ENCODE data around the gene SP2.

The SP2 gene

DNA sequence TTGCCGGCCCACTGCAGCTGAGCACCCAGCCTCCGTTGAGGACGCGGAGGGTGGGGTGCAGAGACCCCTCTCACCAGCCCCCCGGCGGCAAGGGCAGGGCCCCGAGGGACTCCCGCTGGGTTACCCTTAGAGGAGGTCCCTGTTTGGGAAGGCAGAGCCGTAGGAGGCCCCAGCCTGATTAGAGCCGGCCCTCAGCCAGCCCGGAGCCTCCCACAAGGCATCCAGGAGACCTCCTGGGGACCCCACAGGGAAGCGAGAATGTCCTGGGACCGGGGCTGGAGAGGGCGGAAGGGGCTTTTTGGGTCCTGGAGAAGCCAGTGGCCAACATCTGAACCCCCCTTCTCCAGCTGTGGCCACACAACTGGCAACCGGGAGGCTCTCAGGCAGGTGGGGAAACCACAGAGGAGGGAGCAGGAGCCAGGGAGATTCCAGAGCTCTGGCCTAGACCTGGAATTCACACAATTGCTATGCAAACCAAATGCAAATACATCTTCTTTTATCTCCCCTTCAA is 23.3 kb upstream of the SP2 start:
- no peak overlapping the region for H3K27ac ChIP-seq (ENCODE audit: low read length)
- no peaks in the 10 kb centered on the region for H3K9me3 ChIP-seq (ENCODE audit: control insufficient read depth in 1 of 2, low read length in 2 of 2)
- H3K4me3 ChIP-seq (ENCODE audit: low read depth in 1 of 2, low read length in 2 of 2): no peak overlapping the region
- no peaks in the 10 kb centered on the region for H3K4me1 ChIP-seq (ENCODE audit: control insufficient read depth in 1 of 2, insufficient read depth in 2 of 2, low read length in 2 of 2)
- no peaks in the 10 kb centered on the region for H3K36me3 ChIP-seq (ENCODE audit: control insufficient read depth in 1 of 2, insufficient read depth in 2 of 2, low read length in 2 of 2)
- H3K27me3 ChIP-seq (ENCODE audit: low read depth, low read length): peaks cover 10% of the 10 kb centered on the region

DNA sequence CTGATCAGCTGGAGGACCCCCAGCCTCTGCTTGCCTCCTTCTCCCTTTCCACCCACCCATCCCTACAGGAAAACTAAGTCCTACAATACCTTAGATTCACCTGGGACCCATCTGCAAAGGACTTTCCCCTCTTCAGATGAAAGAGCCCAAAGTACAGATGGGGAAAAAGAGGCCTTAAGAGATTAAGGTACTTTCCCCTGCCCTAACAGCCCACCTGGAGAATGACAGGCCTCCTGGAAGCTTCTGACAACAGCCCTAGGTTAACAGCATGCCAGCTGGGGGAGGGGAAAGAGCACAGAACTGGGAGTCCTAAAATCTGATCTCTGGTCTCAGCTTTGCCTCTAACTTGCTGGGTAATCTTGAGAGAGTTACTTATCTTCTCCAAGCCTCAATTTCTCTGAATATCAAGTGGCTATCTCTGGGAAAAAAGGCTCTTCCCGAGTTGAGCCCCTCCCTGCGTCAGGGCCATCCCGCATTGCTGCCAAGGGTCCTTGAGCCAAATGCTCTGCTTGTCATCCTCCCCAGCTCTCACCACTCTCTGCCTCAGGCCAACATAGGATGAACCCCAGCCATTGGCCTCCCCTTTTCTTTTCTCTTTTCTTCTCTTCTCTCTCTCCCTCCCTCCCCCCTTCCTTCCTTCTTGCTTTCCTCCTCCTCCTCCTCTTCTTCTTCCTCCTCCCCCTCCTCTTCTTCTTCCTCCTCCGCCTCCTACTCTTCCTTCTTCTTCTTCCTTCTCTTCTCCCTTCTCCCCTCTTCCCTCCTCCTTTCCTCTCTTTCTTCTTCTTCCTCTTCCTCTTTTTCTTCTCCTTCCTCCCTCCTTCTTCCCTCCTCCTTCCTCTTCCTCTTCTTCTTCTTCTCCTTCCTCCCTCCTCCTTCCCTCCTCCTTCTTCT is 22.6 kb upstream of the SP2 start:
- Histone ChIP-seq H3K27ac (ENCODE audit: low read length) (no peak overlapping the region), H3K36me3 (ENCODE audit: control insufficient read depth in 1 of 2, insufficient read depth in 2 of 2, low read length in 2 of 2) (no peaks in the 10 kb centered on the region), H3K4me1 (ENCODE audit: control insufficient read depth in 1 of 2, insufficient read depth in 2 of 2, low read length in 2 of 2) (no peaks in the 10 kb centered on the region), H3K27me3 (ENCODE audit: low read depth, low read length) (peaks cover 17% of the 10 kb centered on the region), H3K9me3 (ENCODE audit: control insufficient read depth in 1 of 2, low read length in 2 of 2) (no peaks in the 10 kb centered on the region), H3K4me3 (ENCODE audit: low read depth in 1 of 2, low read length in 2 of 2) (no peak overlapping the region)

DNA sequence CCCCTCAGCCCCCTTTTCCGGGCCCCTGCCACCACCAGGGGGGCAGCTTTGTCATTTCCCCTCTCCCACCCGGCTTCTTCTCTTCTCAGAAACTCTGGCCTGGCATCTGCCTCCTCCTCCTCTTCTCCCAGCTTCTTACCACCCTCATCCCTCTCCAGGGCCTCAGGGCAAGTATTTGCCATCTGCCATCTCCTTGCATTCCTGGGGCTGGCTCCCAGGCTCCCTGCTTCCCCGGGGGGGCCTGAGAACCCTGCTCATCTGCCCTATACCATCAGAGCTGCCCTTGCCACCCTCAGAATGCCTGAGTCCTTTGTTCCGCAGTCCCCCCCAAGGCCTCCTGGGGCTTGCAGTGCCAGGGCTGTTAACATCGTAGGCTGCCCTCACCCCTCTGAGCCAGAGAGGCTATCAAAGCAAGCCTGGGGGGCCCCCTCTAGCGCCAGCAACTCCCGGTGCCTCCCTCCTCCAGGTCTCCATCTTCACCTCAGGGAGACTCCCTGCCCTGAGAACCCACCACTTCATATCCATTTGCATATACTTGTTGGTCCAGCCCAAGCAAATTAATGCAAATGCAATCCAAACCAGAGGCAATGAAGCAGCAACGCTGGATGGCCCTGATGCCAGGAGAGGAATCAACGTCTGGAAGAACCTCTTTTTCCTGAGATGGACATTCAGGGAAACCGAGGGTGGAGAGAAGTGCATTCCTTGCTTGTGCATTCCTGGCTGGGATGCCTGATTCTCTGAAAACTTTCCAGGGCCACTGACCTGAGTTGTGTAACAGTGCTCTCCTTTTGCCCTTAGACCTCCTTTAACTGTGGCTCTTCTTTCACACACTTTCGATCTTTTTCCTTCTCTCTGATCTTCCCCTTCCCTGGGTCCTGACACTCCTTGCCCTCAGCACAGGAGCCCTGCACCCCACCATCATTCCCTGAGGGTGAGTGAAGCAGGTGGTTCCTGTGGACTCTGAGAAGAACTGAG is 20.7 kb upstream of the SP2 start:
- no peaks in the 10 kb centered on the region for H3K36me3 ChIP-seq (ENCODE audit: control insufficient read depth in 1 of 2, insufficient read depth in 2 of 2, low read length in 2 of 2)
- H3K4me1 ChIP-seq (ENCODE audit: control insufficient read depth in 1 of 2, insufficient read depth in 2 of 2, low read length in 2 of 2): no peaks in the 10 kb centered on the region

DNA sequence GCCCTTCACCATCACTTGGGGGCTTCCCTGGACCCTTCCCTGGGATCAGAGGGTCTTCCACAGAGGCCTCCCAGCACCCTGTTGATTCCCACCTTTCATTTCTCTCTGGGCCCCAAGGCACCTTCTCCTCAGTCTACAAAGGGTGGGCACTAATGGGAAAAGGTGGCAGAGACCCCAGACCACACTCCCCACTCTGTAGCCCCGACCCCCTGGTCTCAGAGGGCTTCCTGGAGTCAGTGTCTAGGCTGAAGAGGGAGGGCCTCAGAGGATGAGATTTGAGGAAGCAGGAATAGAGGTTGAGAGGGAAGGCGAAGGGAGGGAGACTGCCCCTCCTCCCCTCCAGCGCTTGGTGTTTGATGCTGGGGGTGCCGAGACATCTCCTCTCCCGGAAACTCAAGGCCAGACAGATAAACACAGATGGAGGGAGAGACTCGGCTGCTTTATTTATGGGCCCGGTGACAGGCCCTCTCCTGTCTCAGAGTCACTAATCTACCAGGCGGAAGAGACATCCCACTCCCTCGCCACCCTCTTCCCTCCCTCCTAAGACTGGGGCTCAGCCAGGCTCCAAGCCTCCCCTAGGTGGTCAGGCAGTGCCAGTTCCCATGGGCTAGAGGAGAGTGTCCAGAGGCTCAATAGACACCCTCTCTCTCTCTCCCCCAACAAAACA is 18.5 kb upstream of the SP2 start:
- peaks cover 5 to 6% of the 10 kb centered on the region in 2 donors for H3K4me1 ChIP-seq (ENCODE audit: control insufficient read depth in 1 of 2, insufficient read depth in 2 of 2, low read length in 2 of 2)
- peaks cover 11% of the 10 kb centered on the region for H3K27me3 ChIP-seq (ENCODE audit: low read depth, low read length)
- no peak overlapping the region for H3K4me3 ChIP-seq (ENCODE audit: low read depth in 1 of 2, low read length in 2 of 2)
- no peak overlapping the region for H3K27ac ChIP-seq (ENCODE audit: low read length)
- no peaks in the 10 kb centered on the region for H3K36me3 ChIP-seq (ENCODE audit: control insufficient read depth in 1 of 2, insufficient read depth in 2 of 2, low read length in 2 of 2)
- H3K9me3 ChIP-seq (ENCODE audit: control insufficient read depth in 1 of 2, low read length in 2 of 2): no peaks in the 10 kb centered on the region

More for the DNA sequence above, 20.7 kb upstream of the SP2 start:
- Histone ChIP-seq H3K9me3 (ENCODE audit: control insufficient read depth in 1 of 2, low read length in 2 of 2) (no peaks in the 10 kb centered on the region), H3K27me3 (ENCODE audit: low read depth, low read length) (peaks cover 17% of the 10 kb centered on the region), H3K27ac (ENCODE audit: low read length) (no peak overlapping the region), H3K4me3 (ENCODE audit: low read depth in 1 of 2, low read length in 2 of 2) (no peak overlapping the region)

DNA sequence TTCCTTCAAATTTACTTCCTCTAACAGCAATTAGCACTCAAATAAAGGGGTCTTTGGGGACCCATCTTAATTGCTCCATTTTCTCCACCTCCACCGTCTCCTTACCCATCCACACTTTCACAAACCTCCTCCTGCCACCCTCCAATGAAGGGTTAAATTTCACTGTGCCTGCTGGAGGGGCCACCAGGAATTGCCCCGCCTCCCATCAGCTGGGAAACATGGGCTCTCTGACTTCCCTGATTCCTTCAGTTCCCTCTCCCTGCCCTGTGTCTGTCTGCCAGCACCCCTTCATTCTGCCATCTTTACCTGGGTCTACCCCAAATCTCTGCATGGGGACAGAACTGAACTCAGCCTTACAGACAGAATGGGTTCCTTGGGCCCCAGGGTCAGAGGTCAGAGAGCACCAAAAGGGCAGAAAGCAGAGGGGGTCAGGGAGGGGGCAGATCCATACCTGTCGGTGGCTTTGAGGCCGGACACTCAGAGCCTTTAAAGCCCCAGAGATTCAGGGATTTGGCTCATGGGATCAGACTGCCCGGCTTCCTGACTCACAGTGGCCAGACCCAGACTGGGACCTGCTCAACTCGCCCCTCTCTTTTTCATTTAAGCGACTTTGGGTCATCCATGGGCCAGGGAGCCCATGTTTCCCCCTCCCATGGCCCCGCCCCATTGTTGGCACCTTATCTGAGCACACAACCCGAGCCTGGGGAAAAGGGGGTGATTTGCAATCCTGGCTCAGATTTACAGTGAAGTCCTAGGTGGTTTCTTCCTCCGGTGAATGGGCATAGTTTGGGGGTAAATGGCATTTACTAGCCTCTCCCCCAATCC is 17.6 kb upstream of the SP2 start:
- Histone ChIP-seq H3K4me1 (ENCODE audit: control insufficient read depth in 1 of 2, insufficient read depth in 2 of 2, low read length in 2 of 2) (peaks cover 5 to 6% of the 10 kb centered on the region in 2 donors), H3K27ac (ENCODE audit: low read length) (no peak overlapping the region), H3K9me3 (ENCODE audit: control insufficient read depth in 1 of 2, low read length in 2 of 2) (no peaks in the 10 kb centered on the region), H3K4me3 (ENCODE audit: low read depth in 1 of 2, low read length in 2 of 2) (no peak overlapping the region), H3K27me3 (ENCODE audit: low read depth, low read length) (peaks cover 6% of the 10 kb centered on the region), H3K36me3 (ENCODE audit: control insufficient read depth in 1 of 2, insufficient read depth in 2 of 2, low read length in 2 of 2) (no peaks in the 10 kb centered on the region)

DNA sequence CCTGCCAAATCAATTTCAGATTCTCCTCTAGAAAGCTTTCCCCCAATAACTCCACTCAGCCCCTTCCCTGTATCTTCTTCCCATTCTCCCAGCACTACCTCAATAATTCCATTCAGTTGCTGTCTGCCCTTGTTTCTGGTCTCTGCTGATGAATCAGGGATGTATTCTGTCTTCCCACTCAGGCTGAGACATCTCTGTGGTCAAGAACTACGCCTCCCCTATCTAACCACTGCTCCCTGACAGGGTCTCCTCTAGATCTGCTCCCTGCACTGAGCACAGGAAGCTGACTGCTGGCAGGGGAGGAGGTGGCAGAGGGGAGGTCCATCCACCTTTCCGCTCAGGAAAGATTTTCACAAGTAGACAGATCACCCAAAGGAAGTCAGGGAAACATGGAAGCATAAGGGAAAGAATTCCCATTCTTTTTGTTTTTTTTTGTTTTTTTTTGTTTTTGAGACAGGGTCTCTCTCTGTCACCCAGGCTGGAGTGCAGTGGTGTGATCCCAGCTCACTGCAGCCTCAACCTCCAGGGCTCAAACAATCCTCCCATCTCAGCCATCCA is 16.9 kb upstream of the SP2 start:
- Histone ChIP-seq H3K27ac (ENCODE audit: low read length) (no peak overlapping the region), H3K4me1 (ENCODE audit: control insufficient read depth in 1 of 2, insufficient read depth in 2 of 2, low read length in 2 of 2) (peaks cover 5 to 6% of the 10 kb centered on the region in 2 donors), H3K27me3 (ENCODE audit: low read depth, low read length) (peaks cover 6% of the 10 kb centered on the region)

DNA sequence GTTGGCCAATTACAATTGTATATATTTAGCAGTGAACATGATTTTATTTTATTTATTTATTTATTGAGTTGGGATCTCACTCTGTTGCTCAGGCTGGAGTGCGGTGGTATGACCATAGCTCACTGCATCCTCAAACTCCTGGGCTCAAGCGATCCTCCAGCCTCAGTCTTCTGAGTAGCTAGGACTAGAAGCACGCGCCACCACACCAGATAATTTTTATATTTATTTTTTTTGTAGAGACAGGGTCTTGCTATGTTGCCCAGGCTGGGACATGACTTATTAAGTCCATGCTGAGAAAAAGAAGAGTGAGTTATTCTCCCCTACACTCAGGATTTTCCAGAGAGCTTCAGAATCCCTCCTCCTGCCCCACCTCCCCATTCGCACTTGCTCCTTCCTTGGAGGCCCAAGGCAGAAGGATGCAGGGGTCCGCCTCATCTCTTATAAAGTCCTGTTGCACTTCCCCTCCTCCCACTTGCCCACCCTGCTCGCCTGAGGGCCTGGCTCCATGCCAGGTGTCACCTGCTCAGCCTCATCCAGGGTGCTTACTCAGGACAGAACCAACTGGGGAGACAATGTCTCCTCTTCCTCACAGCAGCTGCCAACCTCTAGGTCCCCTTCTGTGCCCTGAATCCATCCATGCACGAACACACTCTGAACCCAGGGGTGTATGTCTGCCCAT is 16.1 kb upstream of the SP2 start:
- H3K4me1 ChIP-seq (ENCODE audit: control insufficient read depth in 1 of 2, insufficient read depth in 2 of 2, low read length in 2 of 2): peaks cover 5 to 6% of the 10 kb centered on the region in 2 donors
- H3K27ac ChIP-seq (ENCODE audit: low read length): no peak overlapping the region
- H3K4me3 ChIP-seq (ENCODE audit: low read depth in 1 of 2, low read length in 2 of 2): no peak overlapping the region
- H3K36me3 ChIP-seq (ENCODE audit: control insufficient read depth in 1 of 2, insufficient read depth in 2 of 2, low read length in 2 of 2): no peaks in the 10 kb centered on the region
- no peaks in the 10 kb centered on the region for H3K9me3 ChIP-seq (ENCODE audit: control insufficient read depth in 1 of 2, low read length in 2 of 2)
- H3K27me3 ChIP-seq (ENCODE audit: low read depth, low read length): peaks cover 6% of the 10 kb centered on the region

More for the DNA sequence above, 16.9 kb upstream of the SP2 start:
- H3K4me3 ChIP-seq (ENCODE audit: low read depth in 1 of 2, low read length in 2 of 2): no peak overlapping the region
- no peaks in the 10 kb centered on the region for H3K36me3 ChIP-seq (ENCODE audit: control insufficient read depth in 1 of 2, insufficient read depth in 2 of 2, low read length in 2 of 2)
- no peaks in the 10 kb centered on the region for H3K9me3 ChIP-seq (ENCODE audit: control insufficient read depth in 1 of 2, low read length in 2 of 2)

DNA sequence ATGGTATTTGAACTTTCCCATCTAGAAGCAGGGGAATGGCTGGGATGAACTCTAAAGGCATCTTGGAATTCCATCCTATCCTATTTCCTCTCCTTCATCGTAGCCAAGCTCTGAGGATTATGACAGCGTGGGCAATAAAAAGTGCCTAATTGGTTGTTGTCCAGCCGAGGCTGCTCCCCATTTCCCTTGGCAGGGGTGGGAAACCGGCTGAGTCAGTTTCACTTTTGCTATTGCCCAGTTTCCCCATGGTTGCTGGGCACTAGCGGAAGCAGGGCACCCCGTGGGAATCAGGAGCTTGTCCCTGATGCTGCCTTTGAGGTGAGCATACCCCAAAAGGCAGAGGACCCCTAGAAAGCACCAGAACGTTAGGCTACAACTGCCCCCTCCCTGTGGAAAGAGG is 13.8 kb upstream of the SP2 start:
- Histone ChIP-seq H3K9me3 (ENCODE audit: control insufficient read depth in 1 of 2, low read length in 2 of 2) (no peaks in the 10 kb centered on the region), H3K27me3 (ENCODE audit: low read depth, low read length) (peaks cover 6% of the 10 kb centered on the region), H3K4me1 (ENCODE audit: control insufficient read depth in 1 of 2, insufficient read depth in 2 of 2, low read length in 2 of 2) (peaks cover 5 to 6% of the 10 kb centered on the region in 2 donors), H3K4me3 (ENCODE audit: low read depth in 1 of 2, low read length in 2 of 2) (peak overlapping the region in 1 of 2 donors; percentile 37), H3K36me3 (ENCODE audit: control insufficient read depth in 1 of 2, insufficient read depth in 2 of 2, low read length in 2 of 2) (no peaks in the 10 kb centered on the region), H3K27ac (ENCODE audit: low read length) (peak overlapping the region; percentile 23)

DNA sequence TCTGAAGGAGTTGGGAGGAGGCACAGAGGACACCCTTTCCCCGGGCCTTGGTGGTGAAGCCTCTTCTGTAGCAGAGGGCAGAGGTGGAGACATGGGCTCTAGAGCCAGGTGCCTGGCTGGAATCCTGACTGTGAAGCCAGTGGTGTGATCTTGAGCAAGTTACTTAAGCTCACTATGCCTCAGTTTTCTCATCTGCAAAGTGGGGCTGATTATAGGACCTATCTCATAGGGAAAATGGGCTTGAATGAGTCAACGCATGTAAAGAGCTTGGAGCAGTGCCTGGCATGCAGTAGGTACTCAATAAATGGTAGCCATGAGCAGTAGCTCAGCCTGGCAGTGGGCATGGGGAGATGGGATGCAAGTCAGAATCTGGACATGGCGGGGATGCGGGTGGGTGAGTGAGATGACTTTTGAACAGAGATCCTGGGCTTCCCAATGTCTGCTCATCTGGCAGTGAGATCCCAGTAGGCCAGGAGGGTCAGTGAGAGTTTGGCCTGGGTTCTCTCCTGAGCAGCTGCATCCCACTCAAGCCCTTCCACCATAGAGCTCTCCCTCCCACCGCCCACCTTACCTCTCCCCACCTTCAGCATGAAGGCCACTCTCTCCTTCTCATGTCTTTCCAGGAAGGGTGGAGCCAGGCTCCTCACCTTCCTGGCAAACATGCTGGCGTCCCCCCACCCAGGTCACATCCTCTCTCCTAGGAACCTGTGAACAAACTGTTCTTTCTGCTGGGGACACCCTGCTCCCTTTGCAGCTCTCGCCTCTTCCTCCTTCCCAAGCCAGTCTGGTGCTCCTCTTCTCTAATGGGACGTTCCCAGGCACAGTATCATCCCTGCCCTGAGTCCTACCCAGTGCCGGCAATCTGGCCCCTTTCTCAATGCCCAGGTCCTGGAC is 13.1 kb upstream of the SP2 start:
- Histone ChIP-seq H3K4me1 (ENCODE audit: control insufficient read depth in 1 of 2, insufficient read depth in 2 of 2, low read length in 2 of 2) (peaks cover 5 to 6% of the 10 kb centered on the region in 2 donors), H3K4me3 (ENCODE audit: low read depth in 1 of 2, low read length in 2 of 2) (peak overlapping the region in 1 of 2 donors; percentile 37), H3K9me3 (ENCODE audit: control insufficient read depth in 1 of 2, low read length in 2 of 2) (no peaks in the 10 kb centered on the region), H3K36me3 (ENCODE audit: control insufficient read depth in 1 of 2, insufficient read depth in 2 of 2, low read length in 2 of 2) (no peaks in the 10 kb centered on the region), H3K27ac (ENCODE audit: low read length) (peak overlapping the region; percentile 23), H3K27me3 (ENCODE audit: low read depth, low read length) (peaks cover 5% of the 10 kb centered on the region)
